SK-N-SH (cell line): ENCODE results near the gene CELSR3. TPM values are rescaled to one million over a fixed set of nuclear protein-coding genes. Genes with fewer than 3 reads are reported as not detected.

ENCODE experiments used
- CTCF ChIA-PET: fragments of 300-600, 350-600 bp; formaldehyde crosslinking; extraction: SDS; loops from one replicate; lab custom pipeline; 2021; lab: Yijun Ruan, JAX
- POLR2A ChIA-PET: fragments of 350-600 bp; sonication (Branson Sonifier 250); formaldehyde crosslinking; extraction: SDS; loops from one replicate; lab custom pipeline; 2020; ENCODE audit warnings: antibody characterized with exemption, inconsistent platforms; lab: Yijun Ruan, JAX
- DNase-seq: peaks from one replicate; pipeline ENCODE4 v3.0.0; 2012
- H2AFZ ChIP-seq: fragments of 200-600 bp; sonication (generic); 2 replicates; pipeline ENCODE4 v1.8.1; 2016; ENCODE audit warnings: antibody characterized with exemption, mild to moderate bottlenecking, low read depth
- H3F3A ChIP-seq: fragments of 200-600 bp; sonication (generic); replicated peaks from 2 replicates; pipeline ENCODE3; 2016; ENCODE audit warnings: antibody characterized with exemption, mild to moderate bottlenecking; ENCODE audit not compliant: insufficient read depth
- H3K27ac ChIP-seq, 2 experiments: fragments of 200-500 bp in 1 of 2; fragments of 200-600 bp in 1 of 2; sonication (Bioruptor generic) in 1 of 2; sonication (generic), shearing (Covaris generic) in 1 of 2; 2 replicates each; pipeline versions ENCODE4 v1.5.1 to v1.6.1; 2014 to 2016; ENCODE audit warnings: low read depth in 2 of 2, inconsistent platforms in 1 of 2, low read length in 1 of 2, mild to moderate bottlenecking in 1 of 2, mixed read lengths in 1 of 2
- H3K27me3 ChIP-seq: fragments of 200-600 bp; sonication (generic), shearing (Covaris generic); 2 replicates; pipeline ENCODE4 v1.6.1; 2016; ENCODE audit warnings: mixed run types; ENCODE audit not compliant: insufficient read depth
- H3K36me3 ChIP-seq, 2 experiments: fragments of 200-500 bp in 1 of 2; fragments of 200-600 bp in 1 of 2; sonication (Bioruptor generic) in 1 of 2; sonication (generic) in 1 of 2; replicated peaks in 1 of 2; 2 replicates each; pipeline versions ENCODE3 to v1.5.1; 2014 to 2016; ENCODE audit warnings: low read length in 1 of 2, mild to moderate bottlenecking in 1 of 2; ENCODE audit not compliant: insufficient read depth in 2 of 2, control insufficient read depth in 1 of 2
- H3K4me1 ChIP-seq, 2 experiments: fragments of 200-500 bp in 1 of 2; fragments of 200-600 bp in 1 of 2; sonication (Bioruptor generic) in 1 of 2; sonication (generic), shearing (Covaris generic) in 1 of 2; 2 replicates each; pipeline versions ENCODE4 v1.5.1 to v1.6.1; 2014 to 2016; ENCODE audit warnings: low read depth in 1 of 2, low read length in 1 of 2, mixed run types in 1 of 2; ENCODE audit not compliant: insufficient read depth in 2 of 2, control insufficient read depth in 1 of 2
- H3K4me2 ChIP-seq: fragments of 200-600 bp; sonication (generic), shearing (Covaris generic); 2 replicates; pipeline ENCODE4 v1.6.1; 2017; ENCODE audit warnings: mixed run types
- H3K4me3 ChIP-seq, 2 experiments: fragments of 200-500 bp in 1 of 2; fragments of 200-600 bp in 1 of 2; sonication (Bioruptor generic) in 1 of 2; sonication (generic), shearing (Covaris generic) in 1 of 2; 2 replicates each; pipeline versions ENCODE4 v1.5.1 to v1.8.1; 2014 to 2016; ENCODE audit warnings: low read depth in 2 of 2, inconsistent platforms in 1 of 2, low read length in 1 of 2, mild to moderate bottlenecking in 1 of 2, mixed read lengths in 1 of 2, moderate library complexity in 1 of 2
- H3K79me2 ChIP-seq: fragments of 200-600 bp; sonication (generic); 2 replicates; pipeline ENCODE4 v1.8.1; 2017; ENCODE audit warnings: mild to moderate bottlenecking; ENCODE audit not compliant: insufficient read depth
- H3K9ac ChIP-seq: fragments of 200-600 bp; sonication (generic); 2 replicates; pipeline ENCODE4 v1.6.1; 2017; ENCODE audit warnings: mixed run types
- H3K9me2 ChIP-seq: fragments of 200-600 bp; sonication (generic); 2 replicates; pipeline ENCODE4 v1.6.1; 2017; ENCODE audit warnings: mixed run types
- H3K9me3 ChIP-seq: fragments of 200-600 bp; sonication (generic); 2 replicates; pipeline ENCODE4 v1.6.1; 2017; ENCODE audit warnings: mixed run types, mild to moderate bottlenecking, moderate library complexity
- H4K20me1 ChIP-seq: fragments of 200-600 bp; sonication (generic); 2 replicates; pipeline ENCODE4 v1.6.1; 2017; ENCODE audit warnings: mild to moderate bottlenecking, mixed run types; ENCODE audit not compliant: insufficient read depth
- RFX5 ChIP-seq: IDR thresholded peaks from 2 replicates; pipeline ENCODE4 v1.6.1; 2012; ENCODE audit warnings: mild to moderate bottlenecking, improper control_type of control experiment, low read length
- RXRA ChIP-seq: IDR thresholded peaks from 2 replicates; pipeline ENCODE4 v1.4.0; 2012; ENCODE audit warnings: low read depth, mild to moderate bottlenecking, borderline replicate concordance
- TCF12 ChIP-seq: IDR thresholded peaks from 2 replicates; pipeline ENCODE4 v1.4.0; 2012
- WGBS: methylation state at CpG from one replicate; pipeline ENCODE4 v1.1.6; 2017; ENCODE audit warnings: low lambda C conversion rate; 5-methylcytosine and 5-hydroxymethylcytosine counted together
- polyA plus RNA-seq, 3 experiments: library from polyadenylated mRNA; depleted of rRNA; stranded (reverse); fragments of >200 nt; gene quantifications; 2 replicates each; pipeline ENCODE4 v1.2.3, GENCODE V29; 2012
- TF ChIP-seq, protein P1 (sequence below): IDR thresholded peaks from 2 replicates; pipeline ENCODE4 v1.4.0; 2012; ENCODE audit warnings: low read depth, borderline replicate concordance
- TF ChIP-seq, protein P2 (sequence below): IDR thresholded peaks from 2 replicates; pipeline ENCODE4 v1.6.1; 2012; ENCODE audit warnings: mild to moderate bottlenecking, low read depth, low read length, moderate library complexity

CELSR3 gene
- polyA plus RNA-seq, 1 of the 3 experiments (the other 2 are of a cell fraction), result 11.7 TPM

GRCh38 chr3:48664929-48665328 lies 2.2 kb upstream of the CELSR3 start:
- no peak overlapping the region for H2AFZ ChIP-seq
- H3K4me2 ChIP-seq, result 0 out of 2 replicates have a peak overlapping the region, but pooled peaks have one; percentile 98
- no peak for DNase-seq
- no peaks in the 10 kb centered on the region for H3K9me2 ChIP-seq
- peaks cover 19% of the 10 kb centered on the region for H3K79me2 ChIP-seq
- H4K20me1 ChIP-seq, result no peaks in the 10 kb centered on the region
- POLR2A ChIA-PET, result interaction anchor here (1.4 to 2.1 kb wide), 2 partner anchors 9 to 20 kb away, joined by 4 to 10 read pairs; no protein-coding TSS in a partner anchor
- H3K9ac ChIP-seq, result no peak overlapping the region
- no peaks in the 10 kb centered on the region for H3K27me3 ChIP-seq
- H3K4me1 ChIP-seq, result peaks cover 4 to 15% of the 10 kb centered on the region in 2 experiments; a peak in 2 of 4 replicates
- CTCF ChIA-PET, result interaction anchor here (0.8 to 4.5 kb wide), 5 partner anchors 10 to 33 kb away, joined by 3 to 33 read pairs (median 24); partner anchors contain the start of gene SLC26A6
- no peaks in the 10 kb centered on the region for H3K9me3 ChIP-seq
- H3K4me3 ChIP-seq, result no peak overlapping the region
- TF ChIP-seq TCF12 (no peak), RXRA (no peak)
- TF ChIP-seq, protein P1, sequence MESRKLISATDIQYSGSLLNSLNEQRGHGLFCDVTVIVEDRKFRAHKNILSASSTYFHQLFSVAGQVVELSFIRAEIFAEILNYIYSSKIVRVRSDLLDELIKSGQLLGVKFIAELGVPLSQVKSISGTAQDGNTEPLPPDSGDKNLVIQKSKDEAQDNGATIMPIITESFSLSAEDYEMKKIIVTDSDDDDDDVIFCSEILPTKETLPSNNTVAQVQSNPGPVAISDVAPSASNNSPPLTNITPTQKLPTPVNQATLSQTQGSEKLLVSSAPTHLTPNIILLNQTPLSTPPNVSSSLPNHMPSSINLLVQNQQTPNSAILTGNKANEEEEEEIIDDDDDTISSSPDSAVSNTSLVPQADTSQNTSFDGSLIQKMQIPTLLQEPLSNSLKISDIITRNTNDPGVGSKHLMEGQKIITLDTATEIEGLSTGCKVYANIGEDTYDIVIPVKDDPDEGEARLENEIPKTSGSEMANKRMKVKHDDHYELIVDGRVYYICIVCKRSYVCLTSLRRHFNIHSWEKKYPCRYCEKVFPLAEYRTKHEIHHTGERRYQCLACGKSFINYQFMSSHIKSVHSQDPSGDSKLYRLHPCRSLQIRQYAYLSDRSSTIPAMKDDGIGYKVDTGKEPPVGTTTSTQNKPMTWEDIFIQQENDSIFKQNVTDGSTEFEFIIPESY, result no peak
- peaks cover 18% of the 10 kb centered on the region for H3F3A ChIP-seq
- 87% methylated on average over 4 of the region's 4 CpGs for WGBS
- no peak overlapping the region; a peak in 2 of 4 replicates for H3K27ac ChIP-seq
- H3K36me3 ChIP-seq, result peaks cover 3 to 13% of the 10 kb centered on the region in 2 experiments

DNA sequence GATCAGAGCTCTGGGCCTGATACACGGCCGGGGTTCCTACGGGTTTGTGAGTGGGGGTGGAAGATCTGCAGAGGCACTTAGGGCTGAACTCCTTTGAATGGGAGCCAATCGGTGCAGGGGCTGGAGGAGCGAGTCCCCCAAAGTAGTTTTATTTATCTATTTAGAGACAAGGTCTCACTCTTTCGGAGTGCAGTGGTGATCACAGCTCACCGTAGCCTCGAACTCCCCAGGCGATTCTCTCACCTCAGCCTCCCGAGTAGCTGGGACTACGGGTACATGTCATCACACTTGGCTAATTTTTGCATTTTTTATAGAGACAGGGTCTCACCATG lies 1.6 kb upstream of the CELSR3 start:
- POLR2A ChIA-PET, result interaction anchor here (0.6 to 2.1 kb wide), 4 partner anchors 10 to 75 kb away, joined by 3 to 10 read pairs (median 6); partner anchors contain the start of gene IP6K2
- no peak overlapping the region; the same call in 1 of the 2 replicates for H3K9ac ChIP-seq

More for the DNA sequence above, 1.6 kb upstream of the CELSR3 start:
- WGBS, result 24% methylated on average over 11 of the region's 11 CpGs
- Histone ChIP-seq H3K9me3 (no peaks in the 10 kb centered on the region), H3K79me2 (peaks cover 26% of the 10 kb centered on the region), H3K4me3 (peak overlapping the region; percentile 61 to 77; a peak in 3 of 4 replicates), H2AFZ (no peak overlapping the region), H3K9me2 (no peaks in the 10 kb centered on the region), H4K20me1 (no peaks in the 10 kb centered on the region)
- CTCF ChIA-PET, result interaction anchor here (0.5 to 4.5 kb wide), 13 partner anchors 8 to 165 kb away, joined by 3 to 33 read pairs (median 4); partner anchors contain the start of genes NCKIPSD and SLC26A6
- no peak for TF ChIP-seq RFX5
- TF ChIP-seq, protein P2, sequence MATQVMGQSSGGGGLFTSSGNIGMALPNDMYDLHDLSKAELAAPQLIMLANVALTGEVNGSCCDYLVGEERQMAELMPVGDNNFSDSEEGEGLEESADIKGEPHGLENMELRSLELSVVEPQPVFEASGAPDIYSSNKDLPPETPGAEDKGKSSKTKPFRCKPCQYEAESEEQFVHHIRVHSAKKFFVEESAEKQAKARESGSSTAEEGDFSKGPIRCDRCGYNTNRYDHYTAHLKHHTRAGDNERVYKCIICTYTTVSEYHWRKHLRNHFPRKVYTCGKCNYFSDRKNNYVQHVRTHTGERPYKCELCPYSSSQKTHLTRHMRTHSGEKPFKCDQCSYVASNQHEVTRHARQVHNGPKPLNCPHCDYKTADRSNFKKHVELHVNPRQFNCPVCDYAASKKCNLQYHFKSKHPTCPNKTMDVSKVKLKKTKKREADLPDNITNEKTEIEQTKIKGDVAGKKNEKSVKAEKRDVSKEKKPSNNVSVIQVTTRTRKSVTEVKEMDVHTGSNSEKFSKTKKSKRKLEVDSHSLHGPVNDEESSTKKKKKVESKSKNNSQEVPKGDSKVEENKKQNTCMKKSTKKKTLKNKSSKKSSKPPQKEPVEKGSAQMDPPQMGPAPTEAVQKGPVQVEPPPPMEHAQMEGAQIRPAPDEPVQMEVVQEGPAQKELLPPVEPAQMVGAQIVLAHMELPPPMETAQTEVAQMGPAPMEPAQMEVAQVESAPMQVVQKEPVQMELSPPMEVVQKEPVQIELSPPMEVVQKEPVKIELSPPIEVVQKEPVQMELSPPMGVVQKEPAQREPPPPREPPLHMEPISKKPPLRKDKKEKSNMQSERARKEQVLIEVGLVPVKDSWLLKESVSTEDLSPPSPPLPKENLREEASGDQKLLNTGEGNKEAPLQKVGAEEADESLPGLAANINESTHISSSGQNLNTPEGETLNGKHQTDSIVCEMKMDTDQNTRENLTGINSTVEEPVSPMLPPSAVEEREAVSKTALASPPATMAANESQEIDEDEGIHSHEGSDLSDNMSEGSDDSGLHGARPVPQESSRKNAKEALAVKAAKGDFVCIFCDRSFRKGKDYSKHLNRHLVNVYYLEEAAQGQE, result 0 out of 2 replicates have a peak, but pooled peaks have one; percentile 4
- TF ChIP-seq, all 33 proteins: peak for 1
- no peaks in the 10 kb centered on the region for H3K27me3 ChIP-seq
- DNase-seq, result no peak
- peak overlapping the region in 1 of 2 experiments; percentile 99; a peak in 2 of 4 replicates for H3K27ac ChIP-seq
- H3K4me2 ChIP-seq, result peak overlapping the region; percentile 98
- H3F3A ChIP-seq, result peaks cover 18% of the 10 kb centered on the region
- peaks cover 9 to 20% of the 10 kb centered on the region in 2 experiments for H3K36me3 ChIP-seq
- peaks cover 4 to 15% of the 10 kb centered on the region in 2 experiments; a peak in 2 of 4 replicates for H3K4me1 ChIP-seq
